Neural cell (in vitro differentiated cells): ENCODE measurements around the gene TLE3.

Source experiments
- POLR2AphosphoS5 ChIP-seq: IDR thresholded peaks from 2 replicates; pipeline ENCODE4 v1.6.1; 2012
- TAF1 ChIP-seq: IDR thresholded peaks from 2 replicates; pipeline ENCODE4 v1.6.1; 2012; ENCODE audit warnings: low read depth
- TF ChIP-seq, protein P1 (sequence below): fragments of 450-650 bp; IDR thresholded peaks from 2 replicates; pipeline ENCODE4 v1.5.1; 2014; ENCODE audit warnings: antibody characterized with exemption, mild to moderate bottlenecking, moderate library complexity; ENCODE audit not compliant: poor library complexity, severe bottlenecking

DNA sequence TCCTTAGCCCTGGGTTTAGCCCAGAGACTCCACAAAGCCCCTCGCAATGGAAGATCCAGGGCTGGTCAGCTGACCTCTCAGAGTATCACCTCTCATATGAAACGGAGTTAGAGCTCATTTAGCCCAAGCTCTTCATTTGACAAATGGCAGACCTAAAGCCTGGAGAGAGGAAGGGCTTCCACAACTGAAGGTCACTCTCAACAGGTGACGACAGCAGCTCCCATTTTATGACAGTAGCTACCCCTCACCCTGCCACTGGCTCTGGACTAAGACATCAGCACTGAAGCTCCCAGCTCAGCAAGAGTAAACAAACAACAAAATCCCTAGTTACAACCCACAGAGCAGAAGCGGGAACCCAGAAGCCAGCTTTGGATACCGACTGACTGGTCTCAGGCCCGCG lies 33.7 kb downstream of the TLE3 start:
- TF ChIP-seq POLR2AphosphoS5 (no peak), TAF1 (no peak)
- TF ChIP-seq, protein P1, sequence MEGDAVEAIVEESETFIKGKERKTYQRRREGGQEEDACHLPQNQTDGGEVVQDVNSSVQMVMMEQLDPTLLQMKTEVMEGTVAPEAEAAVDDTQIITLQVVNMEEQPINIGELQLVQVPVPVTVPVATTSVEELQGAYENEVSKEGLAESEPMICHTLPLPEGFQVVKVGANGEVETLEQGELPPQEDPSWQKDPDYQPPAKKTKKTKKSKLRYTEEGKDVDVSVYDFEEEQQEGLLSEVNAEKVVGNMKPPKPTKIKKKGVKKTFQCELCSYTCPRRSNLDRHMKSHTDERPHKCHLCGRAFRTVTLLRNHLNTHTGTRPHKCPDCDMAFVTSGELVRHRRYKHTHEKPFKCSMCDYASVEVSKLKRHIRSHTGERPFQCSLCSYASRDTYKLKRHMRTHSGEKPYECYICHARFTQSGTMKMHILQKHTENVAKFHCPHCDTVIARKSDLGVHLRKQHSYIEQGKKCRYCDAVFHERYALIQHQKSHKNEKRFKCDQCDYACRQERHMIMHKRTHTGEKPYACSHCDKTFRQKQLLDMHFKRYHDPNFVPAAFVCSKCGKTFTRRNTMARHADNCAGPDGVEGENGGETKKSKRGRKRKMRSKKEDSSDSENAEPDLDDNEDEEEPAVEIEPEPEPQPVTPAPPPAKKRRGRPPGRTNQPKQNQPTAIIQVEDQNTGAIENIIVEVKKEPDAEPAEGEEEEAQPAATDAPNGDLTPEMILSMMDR, result no peak
